HG02610 (cell line): ENCODE measurements around the gene PDE7B.
A peak's percentile ranks its signal among the peaks of the same experiment; 100 is the strongest.

Source experiments
- ATAC-seq: cut with Tn5 transposase; IDR thresholded peaks from one replicate; pipeline ENCODE4 v1.9.1; 2021; ENCODE audit warnings: mild to moderate bottlenecking, moderate library complexity; ENCODE audit not compliant: unreplicated experiment

Gene PDE7B

GRCh38 chr6:135851442-135852271, at the start of gene PDE7B:
TSS of gene PDE7B (plus strand) at chr6:135851701.
- peak; percentile 88 for ATAC-seq

GRCh38 chr6:135801755-135802465, 49.6 kb upstream of the PDE7B start:
- no peak for ATAC-seq

GRCh38 chr6:135810486-135810885, 41.0 kb upstream of the PDE7B start:
- ATAC-seq = no peak

- ATAC-seq = no peak
Observed at GRCh38 chr6:135811170-135811569, 40.3 kb upstream of the PDE7B start.

GRCh38 chr6:135811644-135812526, 39.6 kb upstream of the PDE7B start:
- ATAC-seq = no peak

- ATAC-seq = no peak
Observed at GRCh38 chr6:135813401-135813800, 38.1 kb upstream of the PDE7B start.

GRCh38 chr6:135814043-135814442, 37.5 kb upstream of the PDE7B start:
- ATAC-seq = no peak

- no peak for ATAC-seq
Observed at GRCh38 chr6:135815216-135815615, 36.3 kb upstream of the PDE7B start.

GRCh38 chr6:135817035-135817434, 34.5 kb upstream of the PDE7B start:
- ATAC-seq = no peak

- no peak for ATAC-seq
Observed at GRCh38 chr6:135819665-135820064, 31.8 kb upstream of the PDE7B start.

GRCh38 chr6:135820340-135820739, 31.2 kb upstream of the PDE7B start:
- ATAC-seq = no peak

GRCh38 chr6:135823851-135824250, 27.6 kb upstream of the PDE7B start:
- no peak for ATAC-seq

GRCh38 chr6:135826236-135826804, 25.2 kb upstream of the PDE7B start:
- ATAC-seq = no peak

- no peak for ATAC-seq
Observed at GRCh38 chr6:135828021-135828420, 23.5 kb upstream of the PDE7B start.

GRCh38 chr6:135830452-135830881, 21.0 kb upstream of the PDE7B start:
- ATAC-seq = no peak

GRCh38 chr6:135831016-135831415, 20.5 kb upstream of the PDE7B start:
- ATAC-seq = no peak

GRCh38 chr6:135832166-135832565, 19.3 kb upstream of the PDE7B start:
- no peak for ATAC-seq

GRCh38 chr6:135833771-135834170, 17.7 kb upstream of the PDE7B start:
- ATAC-seq = no peak

GRCh38 chr6:135837735-135838449, 13.6 kb upstream of the PDE7B start:
- ATAC-seq = no peak

GRCh38 chr6:135839121-135839520, 12.4 kb upstream of the PDE7B start:
- no peak for ATAC-seq
